ENCODE measurements around the gene RNPEPL1. TPM values are rescaled to one million over a fixed set of nuclear protein-coding genes. Genes with fewer than 3 reads are reported as not detected.

RNPEPL1 gene
- total RNA-seq, 1 donor from 2014 or later, result 70.0 TPM

DNA sequence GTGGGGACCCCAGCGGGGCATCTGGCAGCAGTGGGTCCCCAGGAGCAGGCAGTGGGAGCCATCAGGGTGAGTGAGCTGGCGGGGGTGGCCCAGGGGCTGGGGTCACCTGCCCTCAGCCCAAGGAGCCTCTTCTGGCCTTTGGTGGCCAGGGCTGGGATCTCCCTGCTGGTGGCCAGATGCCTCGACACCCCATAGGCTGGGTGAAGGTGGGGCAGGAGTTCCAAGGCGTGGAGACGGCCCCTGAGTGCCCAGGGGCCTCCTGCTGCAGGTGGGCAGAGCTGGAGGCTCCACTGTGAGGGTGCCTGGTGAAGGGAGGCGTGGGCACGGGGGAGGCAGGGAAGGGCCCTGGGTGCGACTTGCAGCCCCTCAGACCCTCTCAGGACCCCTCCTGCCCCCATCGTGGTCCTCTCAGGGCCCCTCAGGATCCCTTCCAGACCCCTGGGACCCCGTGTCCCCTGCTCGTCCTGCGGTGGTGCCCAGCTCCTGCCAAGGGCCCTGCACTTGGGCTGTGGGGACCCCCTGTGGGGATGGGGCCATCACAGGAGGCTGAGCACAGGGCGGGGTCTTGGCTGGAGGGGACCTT, 52.0 kb downstream of the RNPEPL1 start:
- POLR2A ChIA-PET, result interaction anchor here (1.4 kb wide), 1 partner anchor 36 kb away, joined by 3 read pairs; no protein-coding TSS in a partner anchor
- H3K4me1 Mint-ChIP-seq, result peaks cover 24% of the 10 kb centered on the region
- DNase-seq (peak; percentile 11), ATAC-seq (ENCODE audit: low read depth) (no peak)
- intact Hi-C loops (cut with micrococcal nuclease), result no loop called here
- TF ChIP-seq, protein P1, sequence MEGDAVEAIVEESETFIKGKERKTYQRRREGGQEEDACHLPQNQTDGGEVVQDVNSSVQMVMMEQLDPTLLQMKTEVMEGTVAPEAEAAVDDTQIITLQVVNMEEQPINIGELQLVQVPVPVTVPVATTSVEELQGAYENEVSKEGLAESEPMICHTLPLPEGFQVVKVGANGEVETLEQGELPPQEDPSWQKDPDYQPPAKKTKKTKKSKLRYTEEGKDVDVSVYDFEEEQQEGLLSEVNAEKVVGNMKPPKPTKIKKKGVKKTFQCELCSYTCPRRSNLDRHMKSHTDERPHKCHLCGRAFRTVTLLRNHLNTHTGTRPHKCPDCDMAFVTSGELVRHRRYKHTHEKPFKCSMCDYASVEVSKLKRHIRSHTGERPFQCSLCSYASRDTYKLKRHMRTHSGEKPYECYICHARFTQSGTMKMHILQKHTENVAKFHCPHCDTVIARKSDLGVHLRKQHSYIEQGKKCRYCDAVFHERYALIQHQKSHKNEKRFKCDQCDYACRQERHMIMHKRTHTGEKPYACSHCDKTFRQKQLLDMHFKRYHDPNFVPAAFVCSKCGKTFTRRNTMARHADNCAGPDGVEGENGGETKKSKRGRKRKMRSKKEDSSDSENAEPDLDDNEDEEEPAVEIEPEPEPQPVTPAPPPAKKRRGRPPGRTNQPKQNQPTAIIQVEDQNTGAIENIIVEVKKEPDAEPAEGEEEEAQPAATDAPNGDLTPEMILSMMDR (IDR thresholded peaks at IDR 0.05), result no peak
- CTCF ChIA-PET, result no interaction called here
- H3K27ac Mint-ChIP-seq, result no peak overlapping the region
- no peak overlapping the region for H3K4me3 Mint-ChIP-seq
- peaks cover 2% of the 10 kb centered on the region for H3K36me3 Mint-ChIP-seq (ENCODE audit: low read depth)
- peaks cover 4% of the 10 kb centered on the region for H3K9me3 Mint-ChIP-seq
- H3K27me3 Mint-ChIP-seq, result peaks cover 6% of the 10 kb centered on the region

DNA sequence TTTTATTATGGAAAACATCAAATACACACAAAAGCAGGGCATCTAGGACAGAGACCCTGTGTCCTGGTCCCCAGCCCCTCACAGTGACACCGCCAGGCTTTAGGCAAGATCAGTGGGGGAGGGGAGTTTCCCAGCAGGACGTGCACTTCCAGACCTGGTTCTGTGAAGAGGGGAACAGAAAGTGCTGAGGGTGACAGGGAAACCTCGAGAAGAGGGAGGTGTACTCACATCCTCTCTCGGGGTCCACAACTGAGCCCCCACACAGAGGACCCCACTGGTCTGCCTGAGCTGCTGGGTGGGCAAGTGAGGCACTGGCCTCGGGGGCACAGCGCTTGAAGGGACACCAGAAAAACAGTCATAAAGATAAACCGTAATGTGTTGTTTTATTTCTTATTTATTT, 52.6 kb downstream of the RNPEPL1 start:
- TF ChIP-seq, protein P1 (IDR thresholded peaks at IDR 0.05), result no peak
- H3K36me3 Mint-ChIP-seq (ENCODE audit: low read depth), result peaks cover 2% of the 10 kb centered on the region
- H3K4me3 Mint-ChIP-seq, result no peak overlapping the region
- POLR2A ChIA-PET, result interaction anchor here (1.0 to 1.4 kb wide), 3 partner anchors 34 to 60 kb away, joined by 3 to 5 read pairs (median 3); partner anchors contain the start of gene CAPN10
- intact Hi-C loops (cut with micrococcal nuclease), result no loop called here
- CTCF ChIA-PET, result no interaction called here
- peak; percentile 9 for DNase-seq
- ATAC-seq (ENCODE audit: low read depth), result no peak
- peaks cover 6% of the 10 kb centered on the region for H3K27me3 Mint-ChIP-seq
- no peak overlapping the region for H3K27ac Mint-ChIP-seq
- H3K9me3 Mint-ChIP-seq, result peaks cover 4% of the 10 kb centered on the region
- peaks cover 24% of the 10 kb centered on the region for H3K4me1 Mint-ChIP-seq

DNA sequence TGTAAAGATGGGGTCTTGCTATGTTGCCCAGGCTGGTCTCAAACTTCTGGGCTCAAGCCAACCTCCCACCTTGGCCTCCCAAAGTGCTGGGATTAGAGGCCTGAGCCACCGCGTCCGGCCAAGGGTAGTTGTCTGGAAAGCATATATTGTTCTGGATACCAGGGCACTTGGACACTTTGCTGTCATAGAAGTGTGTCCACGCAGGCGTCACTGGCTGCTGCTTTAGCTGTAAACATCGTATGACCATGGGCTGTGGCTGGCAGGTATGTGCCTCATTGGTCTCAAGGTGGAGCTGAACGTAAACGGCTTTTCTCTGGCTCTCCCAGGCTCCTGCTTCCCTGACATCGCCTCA, 53.8 kb downstream of the RNPEPL1 start:
- TF ChIP-seq, protein P1 (IDR thresholded peaks at IDR 0.05), result no peak
- DNase-seq (peak; percentile 4), ATAC-seq (ENCODE audit: low read depth) (no peak)
- Mint-ChIP-seq H3K27ac (no peak overlapping the region), H3K4me1 (peaks cover 24% of the 10 kb centered on the region), H3K4me3 (no peak overlapping the region), H3K27me3 (peaks cover 6% of the 10 kb centered on the region), H3K36me3 (ENCODE audit: low read depth) (peaks cover 2% of the 10 kb centered on the region), H3K9me3 (peaks cover 4% of the 10 kb centered on the region)
- POLR2A ChIA-PET, result interaction anchor here (1.0 to 1.4 kb wide), 4 partner anchors 35 to 61 kb away, joined by 3 to 5 read pairs (median 3); partner anchors contain the start of gene CAPN10
- intact Hi-C loops (cut with micrococcal nuclease), result no loop called here
- CTCF ChIA-PET, result no interaction called here

DNA sequence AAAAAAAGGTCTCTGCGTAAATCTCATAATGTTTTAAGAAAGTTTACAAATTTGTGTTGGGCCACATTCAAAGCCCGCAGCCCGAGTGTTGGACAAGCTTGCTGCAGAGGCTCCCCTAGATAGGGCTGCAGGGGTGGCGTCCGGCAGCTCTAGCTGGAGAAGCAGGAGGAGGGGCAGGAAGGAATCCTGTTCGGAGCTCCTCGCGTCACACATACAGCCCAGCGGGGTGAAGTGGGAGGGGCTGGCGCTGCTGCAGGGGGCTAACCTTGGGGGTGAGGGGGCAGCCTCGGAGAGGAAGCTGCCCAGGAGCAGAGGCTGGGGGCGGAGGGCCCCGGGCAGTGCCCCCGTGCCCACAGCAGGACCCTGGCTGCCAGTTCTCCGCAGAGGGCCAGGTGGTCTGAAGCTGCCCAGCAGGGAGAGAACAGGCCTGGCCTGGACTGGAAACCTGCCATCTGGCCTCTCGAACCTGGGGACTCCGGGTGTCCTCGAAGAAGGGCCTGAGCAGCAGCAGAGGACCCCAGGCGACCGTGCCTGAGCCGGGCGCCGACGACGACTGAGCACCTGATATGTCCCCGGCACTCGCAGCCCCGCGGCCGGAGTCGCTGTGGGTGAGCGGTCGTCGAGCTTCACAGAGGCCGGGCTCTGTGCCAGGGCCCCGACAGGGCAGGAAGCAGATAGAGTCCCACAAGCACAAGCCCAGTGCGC, 54.4 kb downstream of the RNPEPL1 start:
- H3K27me3 Mint-ChIP-seq, result peaks cover 6% of the 10 kb centered on the region
- no peak overlapping the region for H3K4me3 Mint-ChIP-seq
- ChIA-PET CTCF (no interaction called here), POLR2A (interaction anchor here (1.2 kb wide), 1 partner anchor 57 kb away, joined by 4 read pairs; no protein-coding TSS in a partner anchor)
- H3K4me1 Mint-ChIP-seq, result peaks cover 24% of the 10 kb centered on the region
- ATAC-seq (ENCODE audit: low read depth) (no peak), DNase-seq (peak; percentile 12)
- TF ChIP-seq, protein P1 (IDR thresholded peaks at IDR 0.05), result no peak
- intact Hi-C loops (cut with micrococcal nuclease), result no loop called here
- peaks cover 2% of the 10 kb centered on the region for H3K9me3 Mint-ChIP-seq
- no peak overlapping the region for H3K27ac Mint-ChIP-seq
- H3K36me3 Mint-ChIP-seq (ENCODE audit: low read depth), result peaks cover 2% of the 10 kb centered on the region

DNA sequence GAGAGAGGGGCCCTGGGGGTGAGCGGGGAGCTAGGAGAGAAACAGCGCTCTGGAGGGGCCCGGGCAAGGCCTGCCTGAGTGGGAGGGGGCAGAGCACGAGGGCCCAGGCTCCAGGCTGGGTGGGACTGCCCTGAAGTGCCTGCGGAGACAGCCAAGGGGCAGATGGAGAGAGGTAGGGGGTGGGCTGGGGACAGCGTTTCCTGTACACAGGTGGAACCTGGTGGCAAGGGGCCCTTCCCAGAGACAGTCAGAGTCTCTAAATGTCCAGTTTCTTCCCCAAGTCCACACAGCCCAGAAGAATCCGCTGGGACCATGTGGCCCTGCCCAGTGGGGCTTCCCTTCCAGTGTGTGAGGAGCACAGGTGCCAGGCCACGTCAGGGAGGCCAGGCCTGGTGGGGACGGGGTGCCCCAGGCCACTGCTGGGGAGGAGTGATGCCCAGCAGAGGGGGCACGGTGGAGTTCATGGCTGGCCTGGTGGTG, 55.3 kb downstream of the RNPEPL1 start:
- Mint-ChIP-seq H3K4me3 (no peak overlapping the region), H3K9me3 (no peaks in the 10 kb centered on the region), H3K36me3 (ENCODE audit: low read depth) (peaks cover 2% of the 10 kb centered on the region), H3K27me3 (peaks cover 6% of the 10 kb centered on the region), H3K4me1 (peaks cover 24% of the 10 kb centered on the region), H3K27ac (no peak overlapping the region)
- peak; percentile 1 for DNase-seq
- no peak for ATAC-seq (ENCODE audit: low read depth)
- intact Hi-C loops (cut with micrococcal nuclease), result no loop called here
- CTCF ChIA-PET, result no interaction called here
- POLR2A ChIA-PET, result interaction anchor here (1.2 kb wide), 1 partner anchor 58 kb away, joined by 4 read pairs; no protein-coding TSS in a partner anchor
- TF ChIP-seq, protein P1 (IDR thresholded peaks at IDR 0.05), result no peak

All from activated B cell treated with CpG ODN at 0.5 μM for 24 hours (primary cell).